HuH-7.5 (cell line): Measurements from ENCODE around the gene C4B.
"Not testable (repeated sequence)": the region's sequence is repeated elsewhere in the genome, so short reads cannot be mapped to it uniquely, and the experiment has no call there.

Source experiments
- DNase-seq: peaks from one replicate; pipeline ENCODE4 v3.0.0; 2011; ENCODE audit warnings: low spot score

C4B gene

GRCh38 chr6:32053314-32053713 is 38.7 kb downstream of the C4B start:
- DNase-seq = not testable (repeated sequence)

GRCh38 chr6:32055756-32056155 is 41.2 kb downstream of the C4B start:
- not testable (repeated sequence) for DNase-seq

- no peak for DNase-seq
Measured at GRCh38 chr6:32056254-32056653, 41.7 kb downstream of the C4B start.

- no peak for DNase-seq
Measured at GRCh38 chr6:32057966-32058365, 43.4 kb downstream of the C4B start.

- DNase-seq = no peak
Measured at GRCh38 chr6:32058511-32058963, 43.9 kb downstream of the C4B start.

GRCh38 chr6:32060966-32061655 is 46.5 kb downstream of the C4B start:
- no peak for DNase-seq

GRCh38 chr6:32064706-32065105 is 50.1 kb downstream of the C4B start:
- no peak for DNase-seq

GRCh38 chr6:32067521-32067920 is 52.9 kb downstream of the C4B start:
- not testable (repeated sequence) for DNase-seq

GRCh38 chr6:32068315-32068714 is 53.7 kb downstream of the C4B start:
- not testable (repeated sequence) for DNase-seq

- no peak for DNase-seq
Measured at GRCh38 chr6:32068867-32069266, 54.3 kb downstream of the C4B start.

- no peak for DNase-seq
Measured at GRCh38 chr6:32069460-32069859, 54.9 kb downstream of the C4B start.

GRCh38 chr6:32069878-32070515 is 55.4 kb downstream of the C4B start:
- no peak for DNase-seq

GRCh38 chr6:32070814-32071543 is 56.4 kb downstream of the C4B start:
- DNase-seq = no peak

- DNase-seq = no peak
Measured at GRCh38 chr6:32073101-32073500, 58.5 kb downstream of the C4B start.

GRCh38 chr6:32073613-32074012 is 59.0 kb downstream of the C4B start:
- no peak for DNase-seq

GRCh38 chr6:32074996-32075532 is 60.5 kb downstream of the C4B start:
- no peak for DNase-seq

- no peak for DNase-seq
Measured at GRCh38 chr6:32075781-32076180, 61.2 kb downstream of the C4B start.

- DNase-seq = no peak
Measured at GRCh38 chr6:32076321-32076809, 61.8 kb downstream of the C4B start.

- DNase-seq = no peak
Measured at GRCh38 chr6:32079566-32080290, 65.1 kb downstream of the C4B start.

- no peak for DNase-seq
Measured at GRCh38 chr6:32081168-32081990, 66.8 kb downstream of the C4B start.

GRCh38 chr6:32082478-32082877 is 67.9 kb downstream of the C4B start:
- no peak for DNase-seq
